OCI-LY1 (cell line): ENCODE data around the gene TTLL11.
"Not testable (repeated sequence)": the region's sequence is repeated elsewhere in the genome, so short reads cannot be mapped to it uniquely, and the experiment has no call there.

Source experiments
- H2AFZ ChIP-seq: fragments of 200-600 bp; sonication (generic), shearing (Covaris generic); 2 replicates; pipeline ENCODE4 v1.6.0; 2014; ENCODE audit warnings: antibody characterized with exemption, mild to moderate bottlenecking, low read length
- H3F3A ChIP-seq: fragments of 200-600 bp; sonication (generic), shearing (Covaris generic); 2 replicates; pipeline ENCODE4 v1.6.0; 2014; ENCODE audit warnings: mild to moderate bottlenecking, antibody characterized with exemption, low read length, moderate library complexity; ENCODE audit not compliant: insufficient read depth
- H3K27ac ChIP-seq: fragments of 200-600 bp; sonication (generic); 2 replicates; pipeline ENCODE4 v1.5.1; 2014; ENCODE audit warnings: low read length, mixed run types, mild to moderate bottlenecking, low read depth; ENCODE audit not compliant: poor library complexity, severe bottlenecking
- H3K27me3 ChIP-seq: fragments of 200-600 bp; sonication (generic); 2 replicates; pipeline ENCODE4 v1.6.0; 2014; ENCODE audit warnings: antibody characterized with exemption, mild to moderate bottlenecking, low read length, moderate library complexity; ENCODE audit not compliant: insufficient read depth
- H3K36me3 ChIP-seq: fragments of 200-600 bp; sonication (generic); 2 replicates; pipeline ENCODE4 v1.6.1; 2014; ENCODE audit warnings: mild to moderate bottlenecking, antibody characterized with exemption, low read length, moderate library complexity, mixed read lengths; ENCODE audit not compliant: insufficient read depth
- H3K4me1 ChIP-seq: fragments of 200-600 bp; sonication (generic); 2 replicates; pipeline ENCODE4 v1.5.1; 2014; ENCODE audit warnings: mild to moderate bottlenecking, low read length, moderate library complexity; ENCODE audit not compliant: insufficient read depth, severe bottlenecking
- H3K4me2 ChIP-seq: fragments of 200-600 bp; sonication (generic), shearing (Covaris generic); 2 replicates; pipeline ENCODE4 v1.6.1; 2014; ENCODE audit warnings: low read length
- H3K4me3 ChIP-seq: fragments of 200-600 bp; sonication (generic); 2 replicates; pipeline ENCODE4 v1.5.1; 2014; ENCODE audit warnings: low read length, low read depth, mild to moderate bottlenecking, mixed read lengths; ENCODE audit not compliant: poor library complexity, severe bottlenecking
- H3K79me2 ChIP-seq: fragments of 200-600 bp; shearing (Covaris generic); 2 replicates; pipeline ENCODE4 v1.6.1; 2016; ENCODE audit warnings: mixed run types, low read length, mixed read lengths; ENCODE audit not compliant: insufficient read depth
- H3K9ac ChIP-seq: fragments of 200-600 bp; sonication (generic), shearing (Covaris generic); 2 replicates; pipeline ENCODE4 v1.6.1; 2014; ENCODE audit warnings: mild to moderate bottlenecking, low read length, mixed read lengths
- H3K9me2 ChIP-seq: fragments of 200-600 bp; sonication (generic), shearing (Covaris generic); 2 replicates; pipeline ENCODE4 v1.6.1; 2014; ENCODE audit warnings: low read depth, mild to moderate bottlenecking, low read length, mixed read lengths
- H3K9me3 ChIP-seq: fragments of 200-600 bp; shearing (Covaris generic); 2 replicates; pipeline ENCODE4 v1.6.1; 2014; ENCODE audit warnings: low read length, mixed read lengths
- H4K20me1 ChIP-seq: fragments of 200-600 bp; sonication (generic), shearing (Covaris generic); 2 replicates; pipeline ENCODE4 v1.6.0; 2016; ENCODE audit warnings: mild to moderate bottlenecking, low read length; ENCODE audit not compliant: insufficient read depth
- CTCF ChIP-seq: fragments of 200-600 bp; sonication (generic), shearing (Covaris generic); IDR thresholded peaks from 2 replicates; pipeline ENCODE4 v1.5.1; 2017; ENCODE audit warnings: mild to moderate bottlenecking, antibody characterized with exemption, low read length, moderate library complexity, mixed read lengths
- EZH2 ChIP-seq: fragments of 200-600 bp; sonication (generic), shearing (Covaris generic); IDR thresholded peaks from 2 replicates; pipeline ENCODE4 v1.8.0; 2017; ENCODE audit warnings: borderline replicate concordance, mixed run types, mild to moderate bottlenecking, antibody characterized with exemption, low read length, moderate library complexity, mixed read lengths

The TTLL11 gene

GRCh38 chr9:121983736-121984135 lies 109.4 kb downstream of the TTLL11 start:
- Histone ChIP-seq H3K27me3 (no peaks in the 10 kb centered on the region), H3K79me2 (no peaks in the 10 kb centered on the region), H3K4me1 (peaks cover 43% of the 10 kb centered on the region), H3K36me3 (no peaks in the 10 kb centered on the region), H3K9me2 (no peaks in the 10 kb centered on the region), H3K9ac (no peak overlapping the region), H3K9me3 (no peaks in the 10 kb centered on the region), H3F3A (no peaks in the 10 kb centered on the region), H3K4me3 (no peak overlapping the region), H4K20me1 (no peaks in the 10 kb centered on the region), H2AFZ (no peak overlapping the region), H3K4me2 (no peak overlapping the region), H3K27ac (peak overlapping the region; percentile 56)
- TF ChIP-seq CTCF (no peak), EZH2 (no peak)

GRCh38 chr9:121981118-121981883 lies 111.8 kb downstream of the TTLL11 start:
- no peaks in the 10 kb centered on the region for H3K36me3 ChIP-seq
- H3K4me3 ChIP-seq, result no peak overlapping the region
- H3K4me2 ChIP-seq, result no peak overlapping the region
- no peaks in the 10 kb centered on the region for H3F3A ChIP-seq
- H3K4me1 ChIP-seq, result peaks cover 18% of the 10 kb centered on the region
- H3K9ac ChIP-seq, result no peak overlapping the region
- TF ChIP-seq CTCF (no peak), EZH2 (no peak)
- H4K20me1 ChIP-seq, result no peaks in the 10 kb centered on the region
- H3K27me3 ChIP-seq, result no peaks in the 10 kb centered on the region
- no peak overlapping the region for H2AFZ ChIP-seq
- H3K79me2 ChIP-seq, result no peaks in the 10 kb centered on the region
- H3K27ac ChIP-seq, result no peak overlapping the region
- H3K9me3 ChIP-seq, result no peaks in the 10 kb centered on the region
- no peaks in the 10 kb centered on the region for H3K9me2 ChIP-seq

- not testable (repeated sequence) for H3K9ac ChIP-seq, H3K27ac ChIP-seq, H3K4me2 ChIP-seq, H2AFZ ChIP-seq, H3K36me3 ChIP-seq, H3K9me3 ChIP-seq, H3F3A ChIP-seq, H3K9me2 ChIP-seq, H3K27me3 ChIP-seq, H3K79me2 ChIP-seq, H3K4me3 ChIP-seq, H4K20me1 ChIP-seq
- peaks cover 12% of the 10 kb centered on the region for H3K4me1 ChIP-seq
Observed at GRCh38 chr9:121980665-121981064, 112.4 kb downstream of the TTLL11 start.

- Histone ChIP-seq H3K4me2 (no peak overlapping the region), H3K9me2 (no peaks in the 10 kb centered on the region), H3K27me3 (no peaks in the 10 kb centered on the region), H3K27ac (no peak overlapping the region), H4K20me1 (no peaks in the 10 kb centered on the region), H3K4me3 (no peak overlapping the region), H3F3A (no peaks in the 10 kb centered on the region), H2AFZ (no peak overlapping the region), H3K9me3 (peaks cover 3% of the 10 kb centered on the region; the same call in 1 of the 2 replicates), H3K79me2 (no peaks in the 10 kb centered on the region), H3K4me1 (peaks cover 5% of the 10 kb centered on the region), H3K9ac (no peak overlapping the region), H3K36me3 (0 out of 2 replicates have a peak, but pooled peaks cover 1% of the 10 kb centered on the region)
- TF ChIP-seq CTCF (no peak), EZH2 (no peak)
Observed at GRCh38 chr9:121979736-121980135, 113.4 kb downstream of the TTLL11 start.
